Lung microvascular endothelial cell (primary cell): ENCODE data around the gene ACOX1. TPM values are rescaled to one million over a fixed set of nuclear protein-coding genes. Genes with fewer than 3 reads are reported as not detected.

Source experiments
- DNase-seq, 2 donors: peaks; one replicate each; pipeline versions ENCODE4 v3.0.0 to v3.0.0-alpha.2; 2010; ENCODE audit warnings: low read depth in 2 of 2
- total RNA-seq: library from RNA; depleted of rRNA; stranded (reverse); fragments of >200 nt; gene quantifications from 2 replicates; pipeline ENCODE4 v1.2.1, GENCODE V29; 2014

ACOX1 gene
- total RNA-seq, 1 donor from 2014 or later, result 50.2 TPM

DNA sequence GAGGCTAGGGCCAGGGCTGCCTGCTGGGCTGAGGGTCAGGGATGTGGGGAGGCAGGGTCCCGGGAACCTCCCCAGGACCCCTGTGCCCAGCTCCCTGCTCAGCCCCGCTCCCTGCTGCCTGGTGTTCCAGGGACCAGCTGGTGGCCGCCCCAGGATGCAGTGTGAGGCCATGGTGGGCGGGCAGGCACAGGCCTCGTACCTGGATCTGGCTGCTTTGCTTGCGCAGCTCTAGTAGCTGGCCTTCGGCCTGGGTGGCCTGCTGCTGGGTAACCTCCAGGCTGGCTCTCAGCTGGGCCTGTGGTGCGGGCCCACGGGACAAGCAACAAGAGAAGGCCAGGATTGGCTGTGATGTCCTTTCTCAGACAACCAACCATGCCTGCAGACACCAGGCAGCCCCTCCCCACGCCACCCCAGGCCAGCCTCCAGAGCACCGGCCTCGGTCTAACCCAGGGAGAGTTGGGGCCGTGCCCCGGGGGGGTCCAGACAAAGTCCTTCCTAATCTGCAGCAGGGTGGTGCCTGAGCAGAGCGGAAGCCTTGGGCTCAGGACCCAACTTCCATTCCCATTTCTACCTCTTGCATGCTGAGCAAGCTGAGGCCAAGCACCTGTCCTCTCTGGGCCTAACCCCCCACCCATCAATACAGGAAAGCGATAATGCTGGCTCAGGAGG lies 86.3 kb downstream of the ACOX1 start:
- no peak for DNase-seq

GRCh38 chr17:75891605-75892555 lies 87.1 kb downstream of the ACOX1 start:
- no peak for DNase-seq

Other genes starting within 250 kb of the ACOX1 start
- gene GALK1, start 214.0 kb downstream of the ACOX1 start, total RNA-seq, result 101 TPM in 2 replicates
- 5.2 and 9.1 TPM in 2 replicates for gene UNK, start 194.4 kb downstream of the ACOX1 start, total RNA-seq
- 3.8 and 5.2 TPM in 2 replicates for gene UNC13D, start 134.8 kb downstream of the ACOX1 start, total RNA-seq
- gene WBP2, start 123.8 kb downstream of the ACOX1 start, total RNA-seq, result 19.4 and 24.4 TPM in 2 replicates
- gene TRIM47, start 100.6 kb downstream of the ACOX1 start, total RNA-seq, result 42.7 and 56.9 TPM in 2 replicates
- 16.3 and 17.7 TPM in 2 replicates for gene TRIM65, start 82.2 kb downstream of the ACOX1 start, total RNA-seq
- gene MRPL38, start 74.3 kb downstream of the ACOX1 start, total RNA-seq, result 26.8 and 28.2 TPM in 2 replicates
- 3.1 and 3.8 TPM in 2 replicates for gene FBF1, start 38.1 kb downstream of the ACOX1 start, total RNA-seq
- gene TEN1, start 74 bp upstream of the ACOX1 start, total RNA-seq, result 16.1 and 20.0 TPM in 2 replicates
- 0.22 and 0.79 TPM in 2 replicates for gene CDK3, start 21.7 kb upstream of the ACOX1 start, total RNA-seq
- gene EVPL, start 48.1 kb upstream of the ACOX1 start, total RNA-seq, result not detected in 2 replicates
- gene SRP68, start 93.4 kb upstream of the ACOX1 start, total RNA-seq, result 20.0 and 21.4 TPM in 2 replicates
- gene GALR2, start 95.6 kb upstream of the ACOX1 start, total RNA-seq, result under 0.01 and 0.20 TPM in 2 replicates
- not detected in 2 replicates for gene ZACN, start 100.0 kb upstream of the ACOX1 start, total RNA-seq
- gene EXOC7, start 124.6 kb upstream of the ACOX1 start, total RNA-seq, result 55.4 and 74.0 TPM in 2 replicates
- not detected in 2 replicates for gene FOXJ1, start 162.1 kb upstream of the ACOX1 start, total RNA-seq